ENCODE results near the gene IL10RB. TPM values are rescaled to one million over a fixed set of nuclear protein-coding genes. Genes with fewer than 3 reads are reported as not detected.
"Not testable (repeated sequence)": the region's sequence is repeated elsewhere in the genome, so short reads cannot be mapped to it uniquely, and the experiment has no call there.

The IL10RB gene
- total and polyA plus RNA-seq, 5 donors from 2014 or later: 30.9 to 105 (median 78.2) TPM

GRCh38 chr21:33242846-33243245 is 23.3 kb upstream of the IL10RB start:
- H3K9me3 Mint-ChIP-seq; H3K27me3 Mint-ChIP-seq; H3K27me3 ChIP-seq (ENCODE audit: control insufficient read depth, insufficient read depth, low read length); H3K4me3 ChIP-seq (ENCODE audit: low read depth, low read length); H3K9me3 ChIP-seq (ENCODE audit: control insufficient read depth in 2 of 2, low read length in 2 of 2); DNase-seq; ATAC-seq (ENCODE audit: low read depth in 2 of 2); H3K27ac ChIP-seq (ENCODE audit: insufficient read depth, low read length, poor library complexity, severe bottlenecking): not testable (repeated sequence)
- peaks cover 43 to 95% (median 77%) of the 10 kb centered on the region in 4 donors for H3K4me1 Mint-ChIP-seq
- peak overlapping the region in 2 of 3 donors; percentile 90 to 98 for H3K27ac Mint-ChIP-seq
- H3K4me1 ChIP-seq (ENCODE audit: control insufficient read depth, insufficient read depth, low read length, poor library complexity, severe bottlenecking): peaks cover 87% of the 10 kb centered on the region
- peak overlapping the region in 1 of 4 donors; percentile 63 for H3K4me3 Mint-ChIP-seq
- peaks cover 43% of the 10 kb centered on the region for H3K36me3 ChIP-seq (ENCODE audit: control insufficient read depth, insufficient read depth, low read length)
- peaks cover 59% of the 10 kb centered on the region for H3K36me3 Mint-ChIP-seq

GRCh38 chr21:33244082-33244778 is 21.9 kb upstream of the IL10RB start:
- Histone ChIP-seq H3K4me3 (ENCODE audit: low read depth, low read length) (peak overlapping the region; percentile 66), H3K36me3 (ENCODE audit: control insufficient read depth, insufficient read depth, low read length) (peaks cover 54% of the 10 kb centered on the region)
- DNase-seq: peak in 2 of 3 donors; percentile 19 to 67

DNA sequence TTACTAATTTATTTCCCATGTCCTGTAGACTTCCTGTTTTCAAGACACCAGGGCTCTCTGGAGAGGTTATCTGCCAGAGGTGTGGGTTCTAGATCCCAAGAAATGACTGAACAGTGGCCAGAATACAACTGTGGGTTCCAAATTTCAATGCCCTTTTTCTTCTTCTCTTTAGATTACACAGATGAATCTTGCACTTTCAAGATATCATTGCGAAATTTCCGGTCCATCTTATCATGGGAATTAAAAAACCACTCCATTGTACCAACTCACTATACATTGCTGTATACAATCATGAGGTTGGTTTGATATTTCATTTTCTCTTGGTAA is 21.4 kb upstream of the IL10RB start:
- H3K36me3 ChIP-seq (ENCODE audit: control insufficient read depth, insufficient read depth, low read length): peaks cover 59% of the 10 kb centered on the region
- Mint-ChIP-seq H3K27ac (peak overlapping the region; percentile 82 to 98 (median 90)), H3K4me3 (peak overlapping the region; percentile 63 to 87 (median 75)), H3K27me3 (no peaks in the 10 kb centered on the region), H3K9me3 (no peaks in the 10 kb centered on the region), H3K36me3 (peaks cover 63% of the 10 kb centered on the region), H3K4me1 (peaks cover 37 to 96% (median 73%) of the 10 kb centered on the region in 4 donors)
- ATAC-seq (ENCODE audit: low read depth in 2 of 2) (no peak), DNase-seq (no peak)
- H3K27me3 ChIP-seq (ENCODE audit: control insufficient read depth, insufficient read depth, low read length): no peaks in the 10 kb centered on the region
- peak overlapping the region; percentile 66 for H3K4me3 ChIP-seq (ENCODE audit: low read depth, low read length)
- peak overlapping the region; percentile 75 for H3K27ac ChIP-seq (ENCODE audit: insufficient read depth, low read length, poor library complexity, severe bottlenecking)
- peaks cover 76% of the 10 kb centered on the region for H3K4me1 ChIP-seq (ENCODE audit: control insufficient read depth, insufficient read depth, low read length, poor library complexity, severe bottlenecking)
- H3K9me3 ChIP-seq (ENCODE audit: control insufficient read depth in 2 of 2, low read length in 2 of 2): no peaks in the 10 kb centered on the region

More at GRCh38 chr21:33244082-33244778, 21.9 kb upstream of the IL10RB start:
- H3K27me3 ChIP-seq (ENCODE audit: control insufficient read depth, insufficient read depth, low read length): no peaks in the 10 kb centered on the region
- peaks cover 74% of the 10 kb centered on the region for H3K4me1 ChIP-seq (ENCODE audit: control insufficient read depth, insufficient read depth, low read length, poor library complexity, severe bottlenecking)
- peak in 1 of 2 donors; percentile 19 for ATAC-seq (ENCODE audit: low read depth in 2 of 2)
- peak overlapping the region; percentile 75 for H3K27ac ChIP-seq (ENCODE audit: insufficient read depth, low read length, poor library complexity, severe bottlenecking)
- H3K4me1 Mint-ChIP-seq: peaks cover 33 to 95% (median 72%) of the 10 kb centered on the region in 4 donors
- H3K27ac Mint-ChIP-seq: peak overlapping the region; percentile 82 to 98 (median 90)
- H3K36me3 Mint-ChIP-seq: peaks cover 60% of the 10 kb centered on the region
- no peaks in the 10 kb centered on the region for H3K27me3 Mint-ChIP-seq
- peak overlapping the region; percentile 63 to 87 (median 75) for H3K4me3 Mint-ChIP-seq
- no peaks in the 10 kb centered on the region for H3K9me3 ChIP-seq (ENCODE audit: control insufficient read depth in 2 of 2, low read length in 2 of 2)
- no peaks in the 10 kb centered on the region for H3K9me3 Mint-ChIP-seq

DNA sequence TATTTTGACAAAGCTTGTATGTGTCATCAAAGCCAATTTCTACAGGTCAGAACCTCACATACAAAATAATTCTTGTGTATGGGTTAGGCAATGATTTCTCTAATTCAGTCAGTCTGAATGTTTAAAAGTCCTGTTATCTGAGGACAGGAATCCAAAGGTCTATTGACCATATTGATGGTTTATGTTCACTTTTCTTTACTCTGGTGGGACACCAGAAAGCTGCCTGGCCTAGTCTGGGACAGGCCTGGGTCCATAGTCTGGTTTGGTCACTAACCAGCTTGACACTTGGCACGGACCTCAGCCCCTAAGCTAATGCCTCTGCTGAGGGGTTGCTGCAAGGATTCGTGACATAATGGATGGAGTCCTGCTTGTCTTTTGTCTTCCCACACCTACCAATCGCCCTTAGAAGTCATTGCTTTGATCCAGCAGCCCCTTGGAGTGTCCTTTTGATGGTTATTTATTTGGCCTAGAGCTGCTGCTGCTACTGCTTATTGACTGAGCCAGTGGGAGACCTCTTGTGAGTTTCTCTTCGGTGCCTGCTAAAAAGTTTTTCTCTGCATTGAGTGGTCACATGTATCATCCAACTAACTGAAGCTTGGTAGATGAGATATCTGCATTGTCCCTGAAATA is 20.8 kb upstream of the IL10RB start:
- peak overlapping the region; percentile 75 for H3K27ac ChIP-seq (ENCODE audit: insufficient read depth, low read length, poor library complexity, severe bottlenecking)
- ATAC-seq (ENCODE audit: low read depth in 2 of 2) (no peak), DNase-seq (no peak)
- no peaks in the 10 kb centered on the region for H3K9me3 Mint-ChIP-seq
- peak overlapping the region; percentile 63 to 87 (median 75) for H3K4me3 Mint-ChIP-seq
- H3K36me3 ChIP-seq (ENCODE audit: control insufficient read depth, insufficient read depth, low read length): peaks cover 66% of the 10 kb centered on the region
- H3K27me3 ChIP-seq (ENCODE audit: control insufficient read depth, insufficient read depth, low read length): no peaks in the 10 kb centered on the region
- H3K4me3 ChIP-seq (ENCODE audit: low read depth, low read length): peak overlapping the region; percentile 66
- no peaks in the 10 kb centered on the region for H3K27me3 Mint-ChIP-seq
- H3K4me1 Mint-ChIP-seq: peaks cover 43 to 96% (median 71%) of the 10 kb centered on the region in 4 donors
- peaks cover 70% of the 10 kb centered on the region for H3K4me1 ChIP-seq (ENCODE audit: control insufficient read depth, insufficient read depth, low read length, poor library complexity, severe bottlenecking)
- peak overlapping the region; percentile 82 to 98 (median 90) for H3K27ac Mint-ChIP-seq
- H3K36me3 Mint-ChIP-seq: peaks cover 70% of the 10 kb centered on the region
- H3K9me3 ChIP-seq (ENCODE audit: control insufficient read depth in 2 of 2, low read length in 2 of 2): no peaks in the 10 kb centered on the region

- no peaks in the 10 kb centered on the region for H3K9me3 Mint-ChIP-seq
- peaks cover 59% of the 10 kb centered on the region for H3K4me1 ChIP-seq (ENCODE audit: control insufficient read depth, insufficient read depth, low read length, poor library complexity, severe bottlenecking)
- peaks cover 76% of the 10 kb centered on the region for H3K36me3 ChIP-seq (ENCODE audit: control insufficient read depth, insufficient read depth, low read length)
Observed at GRCh38 chr21:33246506-33246905, 19.7 kb upstream of the IL10RB start.

DNA sequence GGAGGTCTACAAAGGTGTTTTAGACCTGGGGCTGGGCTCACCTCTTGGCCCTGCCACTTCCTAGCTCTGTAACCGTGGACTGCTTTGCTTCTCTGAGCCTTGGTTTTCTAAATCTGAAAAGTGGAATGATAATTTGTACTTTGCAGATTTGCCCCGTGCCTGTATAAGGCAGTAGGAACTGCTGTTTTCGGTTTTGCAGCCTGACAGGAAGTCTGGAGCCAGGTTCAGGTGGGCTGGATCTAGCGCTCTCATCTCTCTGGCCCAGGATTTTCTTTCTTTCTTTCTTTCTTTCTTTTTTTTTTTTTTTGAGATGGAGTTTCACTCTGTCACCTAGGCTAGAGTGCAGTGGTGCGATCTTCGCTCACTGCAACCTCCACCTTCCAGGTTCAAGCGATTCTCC is 19.2 kb upstream of the IL10RB start:
- Mint-ChIP-seq H3K9me3 (no peaks in the 10 kb centered on the region), H3K27me3 (no peaks in the 10 kb centered on the region), H3K4me3 (peak overlapping the region; percentile 47 to 82 (median 59)), H3K36me3 (peaks cover 78% of the 10 kb centered on the region), H3K27ac (peak overlapping the region; percentile 86 to 97 (median 90)), H3K4me1 (peaks cover 47 to 95% (median 74%) of the 10 kb centered on the region in 4 donors)
- peaks cover 81% of the 10 kb centered on the region for H3K36me3 ChIP-seq (ENCODE audit: control insufficient read depth, insufficient read depth, low read length)
- H3K4me1 ChIP-seq (ENCODE audit: control insufficient read depth, insufficient read depth, low read length, poor library complexity, severe bottlenecking): peaks cover 54% of the 10 kb centered on the region
- no peaks in the 10 kb centered on the region for H3K27me3 ChIP-seq (ENCODE audit: control insufficient read depth, insufficient read depth, low read length)
- peak in 1 of 2 donors; percentile 37 for ATAC-seq (ENCODE audit: low read depth in 2 of 2)
- H3K4me3 ChIP-seq (ENCODE audit: low read depth, low read length): peak overlapping the region; percentile 54
- no peaks in the 10 kb centered on the region for H3K9me3 ChIP-seq (ENCODE audit: control insufficient read depth in 2 of 2, low read length in 2 of 2)
- DNase-seq: no peak
- H3K27ac ChIP-seq (ENCODE audit: insufficient read depth, low read length, poor library complexity, severe bottlenecking): peak overlapping the region; percentile 47

More at GRCh38 chr21:33246506-33246905, 19.7 kb upstream of the IL10RB start:
- H3K27ac ChIP-seq (ENCODE audit: insufficient read depth, low read length, poor library complexity, severe bottlenecking): peak overlapping the region; percentile 47
- H3K4me3 ChIP-seq (ENCODE audit: low read depth, low read length): peak overlapping the region; percentile 54
- Mint-ChIP-seq H3K4me1 (peaks cover 50 to 96% (median 75%) of the 10 kb centered on the region in 4 donors), H3K4me3 (peak overlapping the region; percentile 43 to 82 (median 51)), H3K27me3 (no peaks in the 10 kb centered on the region), H3K27ac (peak overlapping the region; percentile 86 to 97 (median 90)), H3K36me3 (peaks cover 79% of the 10 kb centered on the region)
- DNase-seq: no peak
- H3K9me3 ChIP-seq (ENCODE audit: control insufficient read depth in 2 of 2, low read length in 2 of 2): no peaks in the 10 kb centered on the region
- H3K27me3 ChIP-seq (ENCODE audit: control insufficient read depth, insufficient read depth, low read length): no peaks in the 10 kb centered on the region
- no peak for ATAC-seq (ENCODE audit: low read depth in 2 of 2)

DNA sequence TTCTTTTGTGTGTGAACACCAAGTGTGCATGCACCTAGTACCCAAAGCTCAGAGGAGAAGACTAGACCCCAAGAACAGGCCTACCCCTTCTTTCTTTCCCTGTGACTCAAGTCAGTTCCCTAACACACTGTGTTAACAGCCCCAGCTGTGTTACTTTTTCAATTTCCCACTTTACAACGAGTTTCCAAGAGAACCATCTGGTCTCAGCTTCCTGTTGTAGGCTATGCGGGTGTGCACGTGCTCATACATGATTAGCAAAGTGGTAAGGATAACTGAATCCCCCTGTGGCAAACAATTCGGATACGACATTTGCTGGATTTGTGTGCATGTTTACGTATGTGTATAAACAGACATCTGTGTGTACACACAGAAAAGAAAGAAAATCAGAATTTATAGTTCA is 18.6 kb upstream of the IL10RB start:
- Mint-ChIP-seq H3K27me3 (no peaks in the 10 kb centered on the region), H3K9me3 (no peaks in the 10 kb centered on the region), H3K4me3 (peak overlapping the region; percentile 17 to 63 (median 40)), H3K36me3 (peaks cover 80% of the 10 kb centered on the region), H3K4me1 (peaks cover 46 to 97% (median 77%) of the 10 kb centered on the region in 4 donors), H3K27ac (peak overlapping the region; percentile 78 to 97 (median 90))
- DNase-seq: no peak
- Histone ChIP-seq H3K4me3 (ENCODE audit: low read depth, low read length) (no peak overlapping the region), H3K27me3 (ENCODE audit: control insufficient read depth, insufficient read depth, low read length) (no peaks in the 10 kb centered on the region), H3K4me1 (ENCODE audit: control insufficient read depth, insufficient read depth, low read length, poor library complexity, severe bottlenecking) (peaks cover 51% of the 10 kb centered on the region), H3K27ac (ENCODE audit: insufficient read depth, low read length, poor library complexity, severe bottlenecking) (peak overlapping the region; percentile 47), H3K36me3 (ENCODE audit: control insufficient read depth, insufficient read depth, low read length) (peaks cover 87% of the 10 kb centered on the region), H3K9me3 (ENCODE audit: control insufficient read depth in 2 of 2, low read length in 2 of 2) (no peaks in the 10 kb centered on the region)
- no peak for ATAC-seq (ENCODE audit: low read depth in 2 of 2)
